HUDEP-2 (cell line): ENCODE data around the gene STAM.

Experiments used
- DNase-seq, 76 experiments: peaks; one replicate each; lab custom pipeline; 2025; ENCODE audit not compliant: unreplicated experiment in 76 of 76; lab: John Stamatoyannopoulos, UW

STAM gene

DNA sequence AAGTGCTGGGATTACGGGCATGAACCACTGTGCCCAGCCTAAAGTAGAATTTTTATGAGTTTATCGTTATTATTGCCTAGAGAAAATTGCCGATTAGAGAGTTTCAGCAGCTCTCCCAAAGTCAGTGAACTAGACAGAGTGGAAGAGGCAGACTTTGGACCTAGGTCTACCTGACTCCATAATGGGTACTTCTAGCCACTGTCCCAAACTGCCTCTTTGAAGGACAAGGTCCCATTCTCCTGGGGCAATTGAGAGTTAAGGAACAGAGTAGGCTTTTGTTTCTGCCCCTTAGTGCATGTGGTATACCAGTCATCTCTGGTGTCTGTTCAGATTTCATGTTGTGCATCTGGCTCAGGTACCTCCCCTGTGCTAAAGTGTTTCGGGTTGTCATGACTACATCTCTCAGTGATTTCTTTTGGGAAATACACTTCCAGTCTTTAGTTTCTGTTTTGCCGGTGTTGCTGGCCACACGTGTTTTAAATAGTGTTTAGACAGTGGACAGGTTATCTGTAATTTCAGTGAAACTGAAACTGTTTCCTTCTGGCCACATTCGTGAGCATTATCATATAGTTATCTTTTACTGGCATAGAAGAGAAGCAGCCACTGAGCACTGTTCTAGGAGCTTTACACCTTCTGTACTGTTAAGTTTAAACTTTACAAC lies 112.7 kb downstream of the STAM start:
- no peak for DNase-seq

DNA sequence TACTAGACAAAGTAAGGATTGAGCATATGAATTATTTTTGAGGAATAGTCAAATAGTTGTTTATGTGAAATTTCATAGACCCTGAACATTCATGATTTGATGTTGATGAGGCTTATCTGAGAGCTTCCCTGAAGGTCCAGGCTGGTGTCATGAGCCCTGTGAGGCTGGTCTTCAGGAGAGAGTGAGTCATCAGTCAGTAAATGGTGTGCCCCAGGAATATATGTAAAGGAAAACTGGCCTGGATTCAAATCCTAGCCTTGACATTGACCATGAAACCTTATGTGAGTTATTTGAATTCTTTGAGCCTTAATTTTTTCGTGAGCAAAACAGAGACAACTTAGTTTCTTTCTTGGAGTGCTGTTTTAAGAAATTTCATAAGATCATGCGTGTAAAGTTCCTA lies 114.2 kb downstream of the STAM start:
- DNase-seq: no peak

DNA sequence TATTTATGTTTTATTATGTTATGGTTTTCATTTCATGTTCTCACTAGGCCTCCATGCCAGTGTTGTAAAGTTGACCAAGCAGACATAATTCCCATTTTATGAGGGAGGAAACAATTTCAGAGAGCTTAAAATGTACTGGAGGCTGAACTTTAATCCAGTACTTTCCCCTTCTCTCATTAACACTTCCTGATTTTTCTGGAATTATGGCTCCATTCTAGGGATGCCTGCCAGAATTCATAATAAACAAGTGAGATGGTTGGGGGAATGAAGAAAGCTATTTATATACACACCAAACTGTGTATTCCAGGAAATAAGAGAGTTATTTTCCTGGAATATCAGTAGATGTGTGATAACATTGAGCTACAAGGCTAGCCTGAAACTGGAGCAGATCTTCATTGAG lies 114.9 kb downstream of the STAM start:
- DNase-seq: no peak

DNA sequence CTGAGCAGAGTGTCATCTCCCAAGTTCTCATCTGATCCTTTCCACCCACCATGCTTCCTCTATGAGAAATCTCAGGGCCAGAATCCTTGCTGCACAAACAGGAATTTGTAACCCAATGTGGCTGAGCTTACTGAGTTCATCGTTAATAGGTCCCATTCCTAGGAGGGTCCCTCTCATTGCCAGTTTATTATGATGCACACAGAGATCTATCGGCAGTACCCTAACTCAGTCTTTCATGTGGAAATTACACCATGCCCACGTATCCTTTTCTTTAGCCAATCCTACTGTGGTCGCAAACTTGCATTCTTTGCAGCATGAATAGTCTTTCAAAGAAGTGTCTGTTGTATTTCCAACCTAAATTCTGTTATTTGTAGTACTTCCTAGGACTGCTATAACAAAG lies 120.2 kb downstream of the STAM start:
- DNase-seq: no peak

DNA sequence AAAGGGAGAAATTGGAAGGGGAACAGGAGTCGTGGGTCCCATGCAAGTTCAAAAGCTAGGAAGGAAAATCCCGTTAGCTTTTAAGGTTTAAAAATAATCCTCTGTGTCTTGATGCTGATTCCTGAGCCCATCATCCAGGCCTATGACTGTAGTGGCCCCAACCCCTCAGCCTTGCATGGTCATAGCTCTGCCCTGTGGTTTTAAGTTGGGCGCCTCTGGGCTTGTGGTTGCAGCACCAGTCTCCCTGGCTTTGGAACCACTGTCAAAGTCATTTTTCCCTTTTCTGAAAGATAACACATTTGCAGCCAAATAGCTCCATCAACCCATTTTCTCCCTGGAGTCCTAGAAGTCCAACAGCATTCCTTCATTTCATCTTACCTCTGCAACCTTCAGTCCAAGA lies 121.7 kb downstream of the STAM start:
- no peak for DNase-seq
